IMR-90 (cell line): ENCODE data around the gene NRCAM. TPM values are rescaled to one million over a fixed set of nuclear protein-coding genes. Genes with fewer than 3 reads are reported as not detected.

Source experiments
- ATAC-seq: fragments of 200-7000 bp; cut with Tn5 transposase; 2 replicates; pipeline ENCODE4 v1.9.1; 2020; ENCODE audit warnings: low read depth, mild to moderate bottlenecking, moderate library complexity
- BruUV-seq: library from RNA; stranded (reverse); fragments of 400-500 nt; replicated peaks from 2 replicates; lab custom pipeline; 2021; lab: Mats Ljungman, UMichigan
- CTCF ChIA-PET: fragments of 300-600 bp; formaldehyde crosslinking; extraction: SDS; loops from one replicate; lab custom pipeline; 2021; ENCODE audit warnings: antibody characterized with exemption; lab: Yijun Ruan, JAX
- POLR2A ChIA-PET: fragments of 300-600 bp; sonication (Branson Sonifier 250); formaldehyde crosslinking; loops from one replicate; lab custom pipeline; 2022; ENCODE audit warnings: antibody characterized with exemption; ENCODE audit not compliant: unreplicated experiment; lab: Charles Lee
- DNase-seq: peaks from one replicate; pipeline ENCODE4 v3.0.0; 2013
- H2AFZ ChIP-seq: replicated peaks from 2 replicates; pipeline ENCODE3; 2013; ENCODE audit warnings: low read length, mild to moderate bottlenecking; ENCODE audit not compliant: poor library complexity
- H2AK5ac ChIP-seq: 2 replicates; pipeline ENCODE4 v1.6.1; 2013; ENCODE audit warnings: low read depth, low read length, inconsistent platforms
- H2AK9ac ChIP-seq: replicated peaks from 2 replicates; pipeline ENCODE3; 2013; ENCODE audit warnings: mild to moderate bottlenecking, low read depth, low read length, moderate library complexity; ENCODE audit not compliant: poor library complexity
- H2BK120ac ChIP-seq: 2 replicates; pipeline ENCODE4 v1.6.1; 2013; ENCODE audit warnings: low read depth, low read length, inconsistent platforms
- H2BK15ac ChIP-seq: 3 replicates; pipeline ENCODE4 v1.6.1; 2013; ENCODE audit warnings: low read depth, low read length, inconsistent platforms
- H2BK20ac ChIP-seq: 2 replicates; pipeline ENCODE4 v1.6.1; 2013; ENCODE audit warnings: low read depth, mild to moderate bottlenecking, inconsistent platforms, low read length, moderate library complexity
- H2BK5ac ChIP-seq: 2 replicates; pipeline ENCODE4 v1.6.1; 2013; ENCODE audit warnings: mild to moderate bottlenecking, low read depth, low read length, inconsistent platforms; ENCODE audit not compliant: poor library complexity, severe bottlenecking
- H3K14ac ChIP-seq: replicated peaks from 2 replicates; pipeline ENCODE4 v1.6.1; 2013; ENCODE audit warnings: low read depth, low read length, inconsistent platforms
- H3K18ac ChIP-seq: 2 replicates; pipeline ENCODE4 v1.6.1; 2013; ENCODE audit warnings: low read depth, low read length, control low read depth
- H3K23ac ChIP-seq: 2 replicates; pipeline ENCODE4 v1.6.1; 2013; ENCODE audit warnings: low read depth, low read length, inconsistent platforms
- H3K27ac ChIP-seq: 2 replicates; pipeline ENCODE4 v1.5.1; 2013; ENCODE audit warnings: mild to moderate bottlenecking, control low read depth, low read length; ENCODE audit not compliant: insufficient read depth
- H3K27me3 ChIP-seq: 2 replicates; pipeline ENCODE4 v1.6.1; 2013; ENCODE audit warnings: low read length; ENCODE audit not compliant: control insufficient read depth, insufficient read depth
- H3K36me3 ChIP-seq: 2 replicates; pipeline ENCODE4 v1.6.1; 2013; ENCODE audit warnings: low read length, mixed read lengths; ENCODE audit not compliant: control insufficient read depth, insufficient read depth
- H3K4ac ChIP-seq: 2 replicates; pipeline ENCODE4 v1.6.1; 2013; ENCODE audit warnings: low read depth, low read length, inconsistent platforms
- H3K4me1 ChIP-seq: 2 replicates; pipeline ENCODE4 v1.6.1; 2013; ENCODE audit warnings: low read length, mixed read lengths; ENCODE audit not compliant: control insufficient read depth, insufficient read depth
- H3K4me2 ChIP-seq: 2 replicates; pipeline ENCODE4 v1.6.1; 2013; ENCODE audit warnings: low read depth, mild to moderate bottlenecking, control low read depth, low read length, moderate library complexity
- H3K4me3 ChIP-seq: 2 replicates; pipeline ENCODE4 v1.5.1; 2013; ENCODE audit warnings: low read depth, mild to moderate bottlenecking, control low read depth, low read length, moderate library complexity; ENCODE audit not compliant: insufficient read depth
- H3K56ac ChIP-seq: 2 replicates; pipeline ENCODE4 v1.6.1; 2013; ENCODE audit warnings: low read length, inconsistent platforms; ENCODE audit not compliant: insufficient read depth; ENCODE audit errors: extremely low read depth
- H3K79me1 ChIP-seq, 2 experiments: 2 replicates each; pipeline ENCODE4 v1.6.1; 2013; ENCODE audit warnings: low read length in 2 of 2, inconsistent platforms in 1 of 2, low read depth in 1 of 2
- H3K9ac ChIP-seq: 2 replicates; pipeline ENCODE4 v1.6.1; 2013; ENCODE audit warnings: low read depth, low read length, control low read depth
- H3K9me1 ChIP-seq: 2 replicates; pipeline ENCODE4 v1.6.1; 2013; ENCODE audit warnings: low read length, inconsistent platforms; ENCODE audit not compliant: insufficient read depth
- H3K9me3 ChIP-seq: 2 replicates; pipeline ENCODE4 v1.6.1; 2013; ENCODE audit warnings: low read length; ENCODE audit not compliant: control insufficient read depth, insufficient read depth
- H4K20me1 ChIP-seq: 2 replicates; pipeline ENCODE4 v1.6.1; 2013; ENCODE audit warnings: low read length, inconsistent platforms; ENCODE audit not compliant: insufficient read depth
- H4K5ac ChIP-seq: 2 replicates; pipeline ENCODE4 v1.6.1; 2013; ENCODE audit warnings: mild to moderate bottlenecking, low read depth, low read length, control low read depth
- H4K8ac ChIP-seq, 2 experiments: 2 replicates each; pipeline ENCODE4 v1.6.1; 2013; ENCODE audit warnings: low read depth in 2 of 2, low read length in 2 of 2, control low read depth in 1 of 2, inconsistent platforms in 1 of 2
- H4K91ac ChIP-seq: 2 replicates; pipeline ENCODE4 v1.6.1; 2013; ENCODE audit warnings: low read depth, low read length, inconsistent platforms; ENCODE audit not compliant: insufficient read depth
- BHLHE40 ChIP-seq: fragments of 150-350 bp; IDR thresholded peaks from 2 replicates; pipeline ENCODE4 v1.6.1; 2016; ENCODE audit warnings: mild to moderate bottlenecking, low read depth, low read length
- CEBPB ChIP-seq: IDR thresholded peaks from 2 replicates; pipeline ENCODE4 v1.6.1; 2012; ENCODE audit warnings: low read depth, low read length, improper control_type of control experiment
- CTCF ChIP-seq: conservative IDR thresholded peaks from 2 replicates; pipeline ENCODE4 v1.5.1; 2012; ENCODE audit warnings: mild to moderate bottlenecking, low read depth, low read length, improper control_type of control experiment
- FOS ChIP-seq: fragments of 150-350 bp; IDR thresholded peaks from 2 replicates; pipeline ENCODE4 v1.6.1; 2016; ENCODE audit warnings: low read depth, low read length
- MAFK ChIP-seq: IDR thresholded peaks from 2 replicates; pipeline ENCODE4 v1.6.1; 2012; ENCODE audit warnings: low read depth, low read length, improper control_type of control experiment
- MAZ ChIP-seq: IDR thresholded peaks from 2 replicates; pipeline ENCODE4 v1.6.1; 2012; ENCODE audit warnings: low read depth, mild to moderate bottlenecking, low read length, improper control_type of control experiment, moderate library complexity, borderline replicate concordance
- MXI1 ChIP-seq: IDR thresholded peaks from 2 replicates; pipeline ENCODE4 v1.6.1; 2012; ENCODE audit warnings: low read depth, mild to moderate bottlenecking, low read length, moderate library complexity, borderline replicate concordance
- POLR2A ChIP-seq: IDR thresholded peaks from 2 replicates; pipeline ENCODE4 v1.6.1; 2012; ENCODE audit warnings: mild to moderate bottlenecking, low read depth, low read length
- RCOR1 ChIP-seq: IDR thresholded peaks from 2 replicates; pipeline ENCODE4 v1.6.1; 2012; ENCODE audit warnings: mild to moderate bottlenecking, low read length, improper control_type of control experiment; ENCODE audit not compliant: insufficient replicate concordance
- SMC3 ChIP-seq: fragments of 150-350 bp; IDR thresholded peaks from 2 replicates; pipeline ENCODE4 v1.6.1; 2016; ENCODE audit warnings: low read depth, mild to moderate bottlenecking, antibody characterized with exemption, low read length, moderate library complexity
- WGBS, 2 experiments: methylation state at CpG; one replicate each; pipeline versions ENCODE4 v1.1.5 to v1.1.7; 2013; ENCODE audit warnings: missing lambda C conversion rate in 2 of 2; ENCODE audit not compliant: insufficient read length in 1 of 2; ENCODE audit errors: extremely low coverage in 2 of 2; 5-methylcytosine and 5-hydroxymethylcytosine counted together
- dilution Hi-C: fragments of 300-500 bp; cut with HindIII; formaldehyde crosslinking; loops from one replicate; pipeline ENCODE4 v1.14.3; 2018; ENCODE audit warnings: low sequenced_read_pairs; ENCODE audit not compliant: unreplicated experiment
- in situ Hi-C: fragments of 300-500 bp; cut with MboI; formaldehyde crosslinking; loops from 3 replicates; pipeline ENCODE4 v1.14.3; 2019; ENCODE audit warnings: low sequenced_read_pairs, inconsistent platforms, mixed read lengths
- intact Hi-C: fragments of 100-400 bp; cut with micrococcal nuclease; formaldehyde crosslinking; loops from 2 replicates; pipeline ENCODE4 v1.10.0; 2022
- polyA plus RNA-seq, 3 experiments: library from polyadenylated mRNA; depleted of rRNA; stranded (reverse); fragments of >200 nt; gene quantifications; 2 replicates each; pipeline ENCODE4 v1.2.3, GENCODE V29; 2012; ENCODE audit warnings: low replicate concordance in 1 of 3
- total RNA-seq: library from RNA; depleted of rRNA; stranded (reverse); fragments of >200 nt; gene quantifications from 2 replicates; pipeline ENCODE4 v1.2.3, GENCODE V29; 2012

Gene NRCAM
- total and polyA plus RNA-seq, 2 of the 4 experiments (the other 2 are of a cell fraction) = 0.46 to 1.1 TPM

- no peak overlapping the region for H3K27ac ChIP-seq
- dilution Hi-C loops = no loop called here
- ChIA-PET CTCF (interaction anchor here (0.9 kb wide), 1 partner anchor 81 kb away, joined by 3 read pairs; no protein-coding TSS in a partner anchor), POLR2A (no interaction called here)
- H3K14ac ChIP-seq = no peak overlapping the region
- H3K18ac ChIP-seq = no peak overlapping the region
- H2BK120ac ChIP-seq = no peak overlapping the region
- H3K36me3 ChIP-seq = no peaks in the 10 kb centered on the region
- H4K8ac ChIP-seq = no peak overlapping the region
- no peak overlapping the region for H2AFZ ChIP-seq
- no peak overlapping the region for H2BK15ac ChIP-seq
- H3K9me1 ChIP-seq = no peaks in the 10 kb centered on the region
- no peak overlapping the region for H3K4me3 ChIP-seq
- no peaks in the 10 kb centered on the region for H3K9me3 ChIP-seq
- 0 out of 2 replicates have a peak, but pooled peaks cover 1% of the 10 kb centered on the region for H3K4me1 ChIP-seq
- no peak overlapping the region for H4K91ac ChIP-seq
- intact Hi-C loops = no loop called here
- H2AK9ac ChIP-seq = no peak overlapping the region
- BruUV-seq = no TSS peak
- no peak overlapping the region for H3K56ac ChIP-seq
- no peak overlapping the region for H3K23ac ChIP-seq
- no peaks in the 10 kb centered on the region for H4K20me1 ChIP-seq
- H3K4ac ChIP-seq = no peak overlapping the region
- DNase-seq (no peak), ATAC-seq (no peak)
- no peak overlapping the region for H3K9ac ChIP-seq
- TF ChIP-seq CEBPB = no peak
- TF ChIP-seq SMC3 = no peak
- no peak for TF ChIP-seq MAZ
- no peak for TF ChIP-seq RCOR1
- TF ChIP-seq BHLHE40 = no peak
- TF ChIP-seq POLR2A = no peak
- no peak for TF ChIP-seq CTCF
- no peak for TF ChIP-seq FOS
- no peak for TF ChIP-seq MAFK
- TF ChIP-seq MXI1 = no peak
- H3K4me2 ChIP-seq = no peak overlapping the region
- no peak overlapping the region for H4K5ac ChIP-seq
- H2AK5ac ChIP-seq = no peak overlapping the region
- no peaks in the 10 kb centered on the region for H3K27me3 ChIP-seq
- WGBS, 2 experiments = no CpG with 5 or more reads among the region's 5 CpGs
- in situ Hi-C loops = no loop called here
- H2BK20ac ChIP-seq = no peak overlapping the region
- H2BK5ac ChIP-seq = no peak overlapping the region
- H3K79me1 ChIP-seq = no peaks in the 10 kb centered on the region
Measured at GRCh38 chr7:108270385-108271015, 185.7 kb downstream of the NRCAM start.
